Uterus (tissue), 4 donors: ENCODE results near the gene FAM98B. TPM values are rescaled to one million over a fixed set of nuclear protein-coding genes. Genes with fewer than 3 reads are reported as not detected.

Source experiments
- DNase-seq, 2 donors: peaks; one replicate each; pipeline ENCODE4 v3.0.0-alpha.2; 2019 to 2020
- H3K27ac ChIP-seq, 2 donors: fragments of 200-600 bp; sonication (generic); 1 replicate in 1 of 2; 2 replicates in 1 of 2; pipeline ENCODE4 v1.5.1; 2016 to 2018
- H3K27me3 ChIP-seq, 2 donors: fragments of 200-600 bp; sonication (generic); one replicate each; pipeline ENCODE4 v1.5.1; 2018 to 2019; ENCODE audit warnings: control low read depth in 1 of 2
- H3K36me3 ChIP-seq, 2 donors: fragments of 200-600 bp; sonication (generic); one replicate each; pipeline ENCODE4 v1.5.1; 2019; ENCODE audit warnings: control low read depth in 1 of 2
- H3K4me1 ChIP-seq, 2 donors: fragments of 200-600 bp; sonication (generic); one replicate each; pipeline ENCODE4 v1.5.1; 2018 to 2019; ENCODE audit warnings: control low read depth in 1 of 2
- H3K4me3 ChIP-seq, 2 donors: fragments of 200-600 bp; sonication (generic); 1 replicate in 1 of 2; 2 replicates in 1 of 2; pipeline ENCODE4 v1.5.1; 2018 to 2019; ENCODE audit warnings: mild to moderate bottlenecking in 1 of 2
- H3K9me3 ChIP-seq, 2 donors: fragments of 200-600 bp; sonication (generic); one replicate each; pipeline ENCODE4 v1.5.1; 2019; ENCODE audit warnings: control low read depth in 1 of 2
- POLR2A ChIP-seq, 2 donors: fragments of 450-650 bp; IDR thresholded peaks; one replicate each; pipeline ENCODE4 v1.6.1; 2016; ENCODE audit warnings: antibody characterized with exemption in 2 of 2, mild to moderate bottlenecking in 1 of 2, moderate library complexity in 1 of 2
- intact Hi-C: fragments of 100-400 bp; cut with DNase I; formaldehyde crosslinking; loops from one replicate; pipeline ENCODE4 v1.15.1; 2023; ENCODE audit warnings: low total_unique reads
- total RNA-seq, 4 donors: library from RNA; depleted of rRNA in 3 of 4; stranded (reverse); fragments of >200 nt in 3 of 4; gene quantifications; one replicate each; pipeline versions ENCODE4 v1.1.0 to v1.2.4, GENCODE V29; 2014 to 2023
- TF ChIP-seq, protein P1 (sequence below), 4 experiments: fragments of 200-600 bp in 2 of 4; fragments of 450-650 bp in 2 of 4; sonication (generic) in 2 of 4; IDR thresholded peaks; one replicate each; pipeline ENCODE4 v1.5.1; 2016 to 2019; ENCODE audit warnings: antibody characterized with exemption in 4 of 4, mild to moderate bottlenecking in 2 of 4, moderate library complexity in 1 of 4
- donor health status: DM: yes; HTN: yes; CAD: no.

The FAM98B gene
- total RNA-seq, 4 donors from 2014 or later: 7.4 to 46.0 (median 33.2) TPM

DNA sequence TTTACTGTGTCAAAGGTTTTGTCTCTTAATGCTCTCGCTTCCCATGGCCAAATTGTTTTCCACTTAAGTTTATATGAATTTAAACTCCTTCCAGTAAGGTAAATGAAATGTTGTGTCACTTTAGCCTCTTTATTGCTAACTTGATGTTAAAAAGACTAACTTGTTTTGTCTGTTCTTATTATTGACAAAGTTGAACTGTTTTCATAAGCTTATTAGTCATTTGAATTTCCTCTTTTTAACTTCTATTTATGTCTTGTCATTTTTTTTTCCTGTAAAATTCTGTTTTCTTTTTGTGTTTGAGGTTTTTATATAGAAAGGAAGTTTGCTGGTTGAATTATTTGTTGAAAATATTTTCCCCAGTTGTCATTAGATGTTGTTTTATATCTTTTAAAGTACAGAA lies 25.8 kb downstream of the FAM98B start:
- no peaks in the 10 kb centered on the region for H3K27me3 ChIP-seq
- H3K9me3 ChIP-seq: no peaks in the 10 kb centered on the region
- intact Hi-C loops: no loop called here
- no peak for DNase-seq
- H3K4me1 ChIP-seq: no peaks in the 10 kb centered on the region
- H3K4me3 ChIP-seq: no peak overlapping the region
- no peak overlapping the region for H3K27ac ChIP-seq
- TF ChIP-seq, protein P1, sequence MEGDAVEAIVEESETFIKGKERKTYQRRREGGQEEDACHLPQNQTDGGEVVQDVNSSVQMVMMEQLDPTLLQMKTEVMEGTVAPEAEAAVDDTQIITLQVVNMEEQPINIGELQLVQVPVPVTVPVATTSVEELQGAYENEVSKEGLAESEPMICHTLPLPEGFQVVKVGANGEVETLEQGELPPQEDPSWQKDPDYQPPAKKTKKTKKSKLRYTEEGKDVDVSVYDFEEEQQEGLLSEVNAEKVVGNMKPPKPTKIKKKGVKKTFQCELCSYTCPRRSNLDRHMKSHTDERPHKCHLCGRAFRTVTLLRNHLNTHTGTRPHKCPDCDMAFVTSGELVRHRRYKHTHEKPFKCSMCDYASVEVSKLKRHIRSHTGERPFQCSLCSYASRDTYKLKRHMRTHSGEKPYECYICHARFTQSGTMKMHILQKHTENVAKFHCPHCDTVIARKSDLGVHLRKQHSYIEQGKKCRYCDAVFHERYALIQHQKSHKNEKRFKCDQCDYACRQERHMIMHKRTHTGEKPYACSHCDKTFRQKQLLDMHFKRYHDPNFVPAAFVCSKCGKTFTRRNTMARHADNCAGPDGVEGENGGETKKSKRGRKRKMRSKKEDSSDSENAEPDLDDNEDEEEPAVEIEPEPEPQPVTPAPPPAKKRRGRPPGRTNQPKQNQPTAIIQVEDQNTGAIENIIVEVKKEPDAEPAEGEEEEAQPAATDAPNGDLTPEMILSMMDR (IDR thresholded peaks at IDR 0.05): no peak
- no peak for TF ChIP-seq POLR2A (IDR thresholded peaks at IDR 0.05)
- no peaks in the 10 kb centered on the region for H3K36me3 ChIP-seq

DNA sequence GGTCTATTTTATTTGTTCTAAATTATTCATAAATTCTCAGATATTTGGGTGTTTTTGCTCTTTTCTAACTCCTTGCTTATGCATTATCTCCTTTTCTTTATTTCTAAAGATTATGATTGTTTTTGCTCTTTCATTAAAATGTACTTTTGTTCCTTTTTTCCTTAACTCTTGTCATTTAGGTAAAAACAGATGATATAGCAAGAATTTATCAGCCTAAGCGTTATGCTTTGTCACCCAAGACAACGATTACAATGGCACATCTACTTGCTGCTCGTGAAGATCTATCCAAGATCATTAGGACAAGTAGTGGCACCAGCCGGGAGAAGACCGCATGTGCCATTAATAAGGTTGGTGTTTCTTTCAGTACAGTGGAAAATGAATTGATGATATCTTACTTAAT lies 27.2 kb downstream of the FAM98B start:
- Histone ChIP-seq H3K27me3 (no peaks in the 10 kb centered on the region), H3K36me3 (no peaks in the 10 kb centered on the region), H3K9me3 (no peaks in the 10 kb centered on the region), H3K4me1 (no peaks in the 10 kb centered on the region), H3K27ac (no peak overlapping the region), H3K4me3 (no peak overlapping the region)
- intact Hi-C loops: no loop called here
- DNase-seq: no peak
- TF ChIP-seq POLR2A (IDR thresholded peaks at IDR 0.05): no peak

DNA sequence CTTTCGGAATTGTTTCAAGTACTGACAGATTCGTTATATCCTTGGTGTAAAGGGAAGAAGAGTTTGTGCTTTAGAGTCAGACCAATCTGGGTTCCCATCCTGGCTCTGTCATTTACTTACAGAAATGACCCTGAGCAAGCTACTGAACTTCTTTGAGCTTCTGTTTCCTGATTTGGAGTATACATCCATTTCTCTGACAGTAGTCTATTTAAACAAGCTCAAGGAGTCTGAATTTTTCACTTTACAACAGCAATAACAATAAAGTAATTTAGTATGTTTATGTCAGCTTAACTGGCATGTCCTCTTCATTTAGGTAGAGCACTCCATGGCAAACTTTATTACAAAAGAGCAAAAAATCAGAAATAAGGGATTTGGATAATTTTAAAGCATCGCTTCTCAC lies 27.8 kb downstream of the FAM98B start:
- DNase-seq: no peak
- Histone ChIP-seq H3K4me3 (no peak overlapping the region), H3K9me3 (no peaks in the 10 kb centered on the region), H3K27ac (no peak overlapping the region), H3K4me1 (no peaks in the 10 kb centered on the region), H3K27me3 (no peaks in the 10 kb centered on the region), H3K36me3 (no peaks in the 10 kb centered on the region)
- intact Hi-C loops: no loop called here
- TF ChIP-seq, protein P1 (IDR thresholded peaks at IDR 0.05): no peak
- TF ChIP-seq POLR2A (IDR thresholded peaks at IDR 0.05): no peak

DNA sequence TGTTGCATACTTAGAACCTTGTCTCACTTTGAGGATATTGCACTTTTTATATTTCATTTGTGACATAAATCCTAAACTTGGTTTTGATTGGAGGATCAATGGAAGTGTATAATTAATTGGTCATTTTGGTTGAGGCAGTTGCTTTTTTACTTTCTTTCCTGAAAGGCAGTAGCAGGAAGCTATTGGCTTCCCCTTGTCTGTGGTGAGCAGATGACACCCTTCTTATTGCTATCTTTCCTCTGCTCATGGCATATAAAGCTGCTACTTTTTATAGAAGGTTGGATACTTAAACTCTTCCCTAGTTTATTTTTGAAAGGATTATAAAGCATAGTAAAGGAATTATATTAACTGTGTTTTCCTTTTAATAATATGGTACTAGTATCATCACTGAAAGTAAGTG lies 28.6 kb downstream of the FAM98B start:
- Histone ChIP-seq H3K4me1 (no peaks in the 10 kb centered on the region), H3K9me3 (no peaks in the 10 kb centered on the region), H3K27ac (no peak overlapping the region), H3K4me3 (no peak overlapping the region), H3K27me3 (no peaks in the 10 kb centered on the region), H3K36me3 (no peaks in the 10 kb centered on the region)
- TF ChIP-seq, protein P1 (IDR thresholded peaks at IDR 0.05): no peak
- no peak for TF ChIP-seq POLR2A (IDR thresholded peaks at IDR 0.05)
- DNase-seq: no peak
- intact Hi-C loops: no loop called here

DNA sequence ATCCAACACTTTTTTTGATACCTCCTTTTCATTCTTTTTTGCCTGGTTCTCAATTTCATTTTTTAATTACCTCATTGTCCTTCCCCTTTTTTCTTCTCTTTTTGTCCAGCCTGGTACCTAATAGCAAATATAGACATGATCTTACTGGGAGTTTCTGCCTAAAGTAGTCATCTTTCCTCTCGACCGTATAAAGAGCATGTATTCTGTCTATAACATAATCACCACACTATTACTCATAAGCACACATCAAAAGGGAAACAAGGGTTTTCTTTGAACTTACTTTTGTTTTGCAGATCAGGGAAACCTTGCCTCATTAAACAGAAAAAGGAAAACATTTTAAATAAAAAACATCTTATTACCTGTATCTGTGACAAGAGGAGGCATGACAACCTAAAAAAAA lies 33.0 kb downstream of the FAM98B start:
- intact Hi-C loops: no loop called here
- H3K9me3 ChIP-seq: no peaks in the 10 kb centered on the region
- TF ChIP-seq, protein P1 (IDR thresholded peaks at IDR 0.05): no peak
- no peak for TF ChIP-seq POLR2A (IDR thresholded peaks at IDR 0.05)

DNA sequence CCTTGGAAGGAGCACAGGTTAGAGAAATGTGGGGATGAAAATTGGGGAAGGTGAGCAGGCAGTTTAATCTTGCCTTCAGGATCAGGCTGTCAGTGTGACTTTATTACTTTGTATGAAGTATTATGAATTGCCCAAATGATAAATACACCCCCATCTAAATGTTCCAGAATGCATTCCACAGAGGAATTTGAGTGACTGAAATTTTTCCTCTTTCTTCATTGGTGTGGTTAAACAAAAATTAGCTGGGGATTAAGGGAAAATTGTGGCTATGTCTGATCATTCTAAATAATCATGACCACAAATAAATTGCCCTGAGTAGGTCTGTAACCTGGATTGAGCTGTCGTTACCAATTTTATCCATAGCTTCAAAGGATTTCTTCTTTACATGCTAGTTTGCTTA lies 33.5 kb downstream of the FAM98B start:
- Histone ChIP-seq H3K4me3 (no peak overlapping the region), H3K27ac (no peak overlapping the region), H3K4me1 (no peaks in the 10 kb centered on the region), H3K9me3 (no peaks in the 10 kb centered on the region), H3K27me3 (no peaks in the 10 kb centered on the region), H3K36me3 (no peaks in the 10 kb centered on the region)
- DNase-seq: no peak
- intact Hi-C loops: no loop called here
- TF ChIP-seq, protein P1 (IDR thresholded peaks at IDR 0.05): no peak
- TF ChIP-seq POLR2A (IDR thresholded peaks at IDR 0.05): no peak

More for the DNA sequence above, 33.0 kb downstream of the FAM98B start:
- H3K27me3 ChIP-seq: no peaks in the 10 kb centered on the region
- H3K4me3 ChIP-seq: no peak overlapping the region
- DNase-seq: no peak
- no peaks in the 10 kb centered on the region for H3K4me1 ChIP-seq
- H3K27ac ChIP-seq: no peak overlapping the region
- H3K36me3 ChIP-seq: no peaks in the 10 kb centered on the region
